ENCODE results near the gene EPAS1.

Gene EPAS1

DNA sequence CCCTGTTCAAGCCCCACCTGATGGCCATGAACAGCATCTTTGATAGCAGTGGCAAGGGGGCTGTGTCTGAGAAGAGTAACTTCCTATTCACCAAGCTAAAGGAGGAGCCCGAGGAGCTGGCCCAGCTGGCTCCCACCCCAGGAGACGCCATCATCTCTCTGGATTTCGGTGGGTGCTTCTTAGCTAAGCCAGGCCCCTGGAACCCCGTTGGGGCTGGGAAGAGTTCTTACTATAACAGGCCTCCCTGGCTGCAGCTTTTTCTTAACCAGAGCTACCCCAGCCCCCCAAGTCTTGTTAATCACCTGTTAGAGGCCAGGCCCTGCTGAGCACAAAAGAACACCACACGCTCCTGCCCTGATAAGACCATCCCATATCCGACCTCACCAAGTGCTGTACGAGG lies 79.4 kb downstream of the EPAS1 start:
- no peak overlapping the region for H3K27ac ChIP-seq
- TF ChIP-seq, protein P1, sequence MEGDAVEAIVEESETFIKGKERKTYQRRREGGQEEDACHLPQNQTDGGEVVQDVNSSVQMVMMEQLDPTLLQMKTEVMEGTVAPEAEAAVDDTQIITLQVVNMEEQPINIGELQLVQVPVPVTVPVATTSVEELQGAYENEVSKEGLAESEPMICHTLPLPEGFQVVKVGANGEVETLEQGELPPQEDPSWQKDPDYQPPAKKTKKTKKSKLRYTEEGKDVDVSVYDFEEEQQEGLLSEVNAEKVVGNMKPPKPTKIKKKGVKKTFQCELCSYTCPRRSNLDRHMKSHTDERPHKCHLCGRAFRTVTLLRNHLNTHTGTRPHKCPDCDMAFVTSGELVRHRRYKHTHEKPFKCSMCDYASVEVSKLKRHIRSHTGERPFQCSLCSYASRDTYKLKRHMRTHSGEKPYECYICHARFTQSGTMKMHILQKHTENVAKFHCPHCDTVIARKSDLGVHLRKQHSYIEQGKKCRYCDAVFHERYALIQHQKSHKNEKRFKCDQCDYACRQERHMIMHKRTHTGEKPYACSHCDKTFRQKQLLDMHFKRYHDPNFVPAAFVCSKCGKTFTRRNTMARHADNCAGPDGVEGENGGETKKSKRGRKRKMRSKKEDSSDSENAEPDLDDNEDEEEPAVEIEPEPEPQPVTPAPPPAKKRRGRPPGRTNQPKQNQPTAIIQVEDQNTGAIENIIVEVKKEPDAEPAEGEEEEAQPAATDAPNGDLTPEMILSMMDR (conservative IDR thresholded peaks at IDR 0.05): no peak
- no peak for TF ChIP-seq ZFX (IDR thresholded peaks at IDR 0.05)

DNA sequence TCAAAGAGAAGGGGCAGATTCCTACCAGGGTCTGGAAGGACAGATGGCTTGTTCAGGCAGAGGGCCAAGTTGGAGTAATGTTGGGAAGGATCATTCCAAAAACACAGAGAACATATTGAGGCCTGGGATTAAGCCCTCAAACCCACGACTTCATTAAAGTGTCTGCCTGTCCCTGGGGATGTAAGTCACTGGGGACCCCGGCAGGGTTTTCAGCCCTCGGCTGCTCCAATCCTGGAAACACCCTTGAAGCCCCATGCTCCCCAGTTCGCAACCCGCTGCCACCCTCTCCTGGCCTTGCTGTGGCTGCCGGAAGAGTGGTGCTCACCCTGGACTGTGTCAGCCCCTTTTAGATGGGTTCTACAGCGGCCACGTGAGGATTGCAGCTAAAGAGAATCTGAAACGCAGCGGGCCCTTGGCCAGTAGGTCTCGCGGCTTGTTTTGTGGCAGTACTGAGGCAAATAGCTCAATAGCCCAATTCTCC lies 79.9 kb downstream of the EPAS1 start:
- H3K27ac ChIP-seq: no peak overlapping the region
- no peak for TF ChIP-seq ZFX (IDR thresholded peaks at IDR 0.05)
- TF ChIP-seq, protein P1 (conservative IDR thresholded peaks at IDR 0.05): no peak

DNA sequence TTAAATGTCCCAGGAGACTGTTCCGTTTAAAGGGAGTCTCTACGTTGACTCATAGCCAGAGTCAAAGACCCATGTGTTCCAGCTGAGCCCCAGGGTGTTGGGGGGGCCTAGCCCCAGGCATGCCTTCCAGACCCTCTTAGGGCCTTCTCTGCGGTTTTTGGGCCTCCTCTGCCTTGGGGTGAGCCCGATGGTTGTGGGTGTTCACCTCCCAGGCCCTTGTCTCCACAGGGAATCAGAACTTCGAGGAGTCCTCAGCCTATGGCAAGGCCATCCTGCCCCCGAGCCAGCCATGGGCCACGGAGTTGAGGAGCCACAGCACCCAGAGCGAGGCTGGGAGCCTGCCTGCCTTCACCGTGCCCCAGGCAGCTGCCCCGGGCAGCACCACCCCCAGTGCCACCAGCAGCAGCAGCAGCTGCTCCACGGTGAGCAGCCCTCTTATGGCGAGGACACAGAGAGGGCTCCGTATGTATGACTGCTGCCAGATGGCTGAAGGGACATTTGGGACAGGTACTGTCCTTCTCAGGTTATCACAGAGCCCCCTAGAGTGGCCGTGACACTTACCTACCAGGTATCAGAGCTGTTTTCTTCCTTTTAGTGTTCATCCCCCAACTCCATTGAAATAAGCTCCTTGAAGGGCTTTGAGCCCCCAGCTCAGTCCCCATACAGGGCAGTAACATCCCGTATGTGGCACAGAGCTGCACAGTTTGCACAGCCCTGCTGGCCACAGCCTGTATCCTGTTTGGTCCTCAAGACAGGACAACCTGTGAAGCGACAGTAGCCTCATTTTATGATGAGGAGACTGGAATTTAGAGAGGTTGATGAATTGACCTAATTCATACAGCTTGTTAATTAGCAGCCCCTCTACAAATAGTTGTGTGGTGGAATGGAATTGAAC lies 80.7 kb downstream of the EPAS1 start:
- H3K27ac ChIP-seq: no peak overlapping the region
- TF ChIP-seq, protein P1 (conservative IDR thresholded peaks at IDR 0.05): no peak
- TF ChIP-seq ZFX (IDR thresholded peaks at IDR 0.05): no peak

DNA sequence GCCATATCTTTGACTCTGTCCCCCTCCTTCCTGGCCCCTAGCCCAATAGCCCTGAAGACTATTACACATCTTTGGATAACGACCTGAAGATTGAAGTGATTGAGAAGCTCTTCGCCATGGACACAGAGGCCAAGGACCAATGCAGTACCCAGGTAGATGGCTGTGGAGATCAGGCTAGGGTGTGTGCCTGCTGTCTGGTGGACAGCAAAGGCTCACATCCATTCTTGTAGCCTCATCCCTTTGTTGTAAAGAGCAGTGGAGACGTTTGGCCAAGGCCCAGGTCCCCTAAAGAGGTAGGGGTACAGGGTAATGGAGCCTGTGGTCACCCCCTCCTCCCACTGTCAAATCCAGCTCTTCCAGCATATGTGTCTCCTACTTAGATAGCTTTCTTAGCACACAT lies 81.4 kb downstream of the EPAS1 start:
- H3K27ac ChIP-seq: no peak overlapping the region
- no peak for TF ChIP-seq ZFX (IDR thresholded peaks at IDR 0.05)
- TF ChIP-seq, protein P1 (conservative IDR thresholded peaks at IDR 0.05): no peak

DNA sequence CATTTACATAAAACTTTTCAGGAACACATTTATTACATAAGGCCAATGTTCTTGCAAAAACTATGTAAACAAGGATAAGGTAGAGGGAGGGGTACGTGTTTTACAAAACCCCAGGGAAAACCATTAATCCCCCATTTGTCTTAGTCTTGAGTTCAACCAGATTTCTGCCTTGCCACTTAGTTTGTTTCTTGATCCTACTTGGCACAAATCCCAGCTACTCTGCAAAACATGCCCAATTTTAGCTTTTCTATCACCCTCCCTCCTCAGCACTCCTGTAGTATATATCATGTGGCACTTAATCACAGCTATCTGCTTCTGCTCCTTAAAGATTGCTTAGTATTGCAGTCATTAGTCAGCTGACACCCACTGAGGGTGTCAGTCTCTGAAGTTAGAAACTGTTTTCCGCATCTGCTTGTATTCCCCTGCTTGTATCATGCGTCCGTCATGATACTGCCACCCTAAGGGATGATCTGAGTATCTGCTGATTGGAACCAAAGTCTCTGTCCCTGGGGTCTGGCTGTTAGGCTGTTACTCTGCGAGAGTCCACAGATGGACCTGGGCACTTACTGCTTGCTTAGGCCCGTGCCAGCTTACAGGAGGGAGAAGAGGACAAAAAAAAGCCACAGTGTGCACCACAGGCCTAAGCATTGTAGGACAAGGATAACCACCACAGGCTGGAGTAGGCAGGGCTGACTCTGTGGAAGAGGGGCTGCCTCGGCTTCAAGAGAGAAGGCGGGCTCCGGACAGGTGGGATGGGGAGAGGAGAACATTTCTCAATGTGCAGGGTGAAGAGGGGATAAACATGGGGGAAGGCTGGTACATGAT lies 82.2 kb downstream of the EPAS1 start:
- TF ChIP-seq, protein P1 (conservative IDR thresholded peaks at IDR 0.05): no peak
- no peak overlapping the region for H3K27ac ChIP-seq

DNA sequence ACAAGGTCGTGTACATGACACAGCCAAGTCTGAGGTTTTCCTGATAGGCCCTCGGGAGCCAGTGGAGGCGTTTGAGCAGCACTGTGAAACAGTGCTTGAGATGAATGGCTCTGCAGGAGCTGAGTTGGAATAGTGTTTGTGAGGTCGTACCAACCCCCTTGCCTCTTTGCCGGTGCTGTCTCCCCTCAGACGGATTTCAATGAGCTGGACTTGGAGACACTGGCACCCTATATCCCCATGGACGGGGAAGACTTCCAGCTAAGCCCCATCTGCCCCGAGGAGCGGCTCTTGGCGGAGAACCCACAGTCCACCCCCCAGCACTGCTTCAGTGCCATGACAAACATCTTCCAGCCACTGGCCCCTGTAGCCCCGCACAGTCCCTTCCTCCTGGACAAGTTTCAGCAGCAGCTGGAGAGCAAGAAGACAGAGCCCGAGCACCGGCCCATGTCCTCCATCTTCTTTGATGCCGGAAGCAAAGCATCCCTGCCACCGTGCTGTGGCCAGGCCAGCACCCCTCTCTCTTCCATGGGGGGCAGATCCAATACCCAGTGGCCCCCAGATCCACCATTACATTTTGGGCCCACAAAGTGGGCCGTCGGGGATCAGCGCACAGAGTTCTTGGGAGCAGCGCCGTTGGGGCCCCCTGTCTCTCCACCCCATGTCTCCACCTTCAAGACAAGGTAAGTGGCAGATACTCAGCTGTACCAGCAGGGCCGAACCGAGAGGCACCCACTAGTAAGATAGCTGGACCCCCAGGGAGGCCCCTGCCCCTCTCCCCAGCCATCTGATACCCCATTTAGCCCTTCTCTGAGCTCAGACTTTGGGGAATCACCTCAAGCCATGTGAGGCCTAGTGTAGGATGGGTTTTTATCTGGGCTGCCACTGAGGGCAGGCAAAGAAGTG lies 83.1 kb downstream of the EPAS1 start:
- no peak overlapping the region for H3K27ac ChIP-seq
- TF ChIP-seq ZFX (IDR thresholded peaks at IDR 0.05): no peak
- TF ChIP-seq, protein P1 (conservative IDR thresholded peaks at IDR 0.05): no peak
